ENCODE data around the gene TNN.

- TF ChIP-seq CTCF (IDR thresholded peaks at IDR 0.05), result no peak
- TF ChIP-seq POLR2A (IDR thresholded peaks at IDR 0.05), result no peak
Measured at GRCh38 chr1:175081983-175082382, 14.3 kb downstream of the TNN start.
